HEK293 (cell line): ENCODE results near the gene SRD5A1.

Source experiments
- CTCF ChIA-PET: fragments of 350-600 bp; formaldehyde crosslinking; extraction: SDS; loops from one replicate; lab custom pipeline; 2021; ENCODE audit warnings: antibody characterized with exemption; lab: Yijun Ruan, JAX
- POLR2A ChIA-PET: fragments of 300-600 bp; formaldehyde crosslinking; extraction: SDS; loops from one replicate; lab custom pipeline; 2020; ENCODE audit warnings: antibody characterized with exemption, inconsistent platforms; lab: Yijun Ruan, JAX
- H3K27ac ChIP-seq: fragments of 200-500 bp; sonication (Bioruptor generic); 2 replicates; pipeline ENCODE4 v1.5.1; 2014; ENCODE audit warnings: low read depth, low read length, control low read depth, inconsistent platforms; ENCODE audit errors: extremely low read depth
- H3K36me3 ChIP-seq, 2 experiments: fragments of 200-500 bp in 1 of 2; sonication (Bioruptor generic) in 1 of 2; 1 replicate in 1 of 2; 2 replicates in 1 of 2; pipeline ENCODE4 v1.5.1; 2014 to 2017; ENCODE audit warnings: inconsistent platforms in 2 of 2, low read length in 2 of 2; ENCODE audit not compliant: control insufficient read depth in 2 of 2, insufficient read depth in 1 of 2
- H3K4me1 ChIP-seq: fragments of 200-500 bp; sonication (Bioruptor generic); 2 replicates; pipeline ENCODE4 v1.5.1; 2014; ENCODE audit warnings: mild to moderate bottlenecking, low read length, inconsistent platforms; ENCODE audit not compliant: control insufficient read depth, insufficient read depth
- H3K4me3 ChIP-seq: 2 replicates; pipeline ENCODE4 v1.5.1; 2011; ENCODE audit warnings: low read depth, mild to moderate bottlenecking, control low read depth, low read length, moderate library complexity
- H3K9me3 ChIP-seq: fragments of 200-500 bp; sonication (Bioruptor generic); 2 replicates; pipeline ENCODE4 v1.5.1; 2014; ENCODE audit warnings: low read depth, low read length, inconsistent platforms; ENCODE audit not compliant: control insufficient read depth, insufficient read depth
- GLIS1 ChIP-seq: fragments of 450-650 bp; formaldehyde crosslinking; IDR thresholded peaks from 2 replicates; pipeline ENCODE4 v1.5.1; 2016; ENCODE audit warnings: missing biosample characterization, missing genetic modification characterization
- IKZF3 ChIP-seq: fragments of 450-650 bp; IDR thresholded peaks from 2 replicates; pipeline ENCODE4 v1.5.0; 2018; ENCODE audit warnings: missing biosample characterization, mild to moderate bottlenecking, missing genetic modification characterization, moderate library complexity
- KLF8 ChIP-seq: fragments of 450-650 bp; formaldehyde crosslinking; IDR thresholded peaks from 2 replicates; pipeline ENCODE4 v1.5.1; 2016; ENCODE audit warnings: missing biosample characterization, missing genetic modification characterization
- MYNN ChIP-seq: fragments of 450-650 bp; formaldehyde crosslinking; IDR thresholded peaks from 2 replicates; pipeline ENCODE4 v1.5.1; 2016; ENCODE audit warnings: missing biosample characterization, missing genetic modification characterization, borderline replicate concordance
- PRDM4 ChIP-seq: fragments of 450-650 bp; formaldehyde crosslinking; IDR thresholded peaks from 2 replicates; pipeline ENCODE4 v1.5.1; 2017; ENCODE audit warnings: missing biosample characterization, missing genetic modification characterization
- SALL2 ChIP-seq: fragments of 450-650 bp; formaldehyde crosslinking; IDR thresholded peaks from 2 replicates; pipeline ENCODE4 v1.5.0; 2017; ENCODE audit warnings: missing biosample characterization, mild to moderate bottlenecking, missing genetic modification characterization, borderline replicate concordance
- SP2 ChIP-seq: fragments of 450-650 bp; formaldehyde crosslinking; IDR thresholded peaks from 2 replicates; pipeline ENCODE4 v1.5.1; 2016; ENCODE audit warnings: missing biosample characterization, missing genetic modification characterization
- ZBTB17 ChIP-seq: fragments of 450-650 bp; formaldehyde crosslinking; IDR thresholded peaks from 2 replicates; pipeline ENCODE4 v1.5.1; 2016; ENCODE audit warnings: missing biosample characterization, missing genetic modification characterization
- ZBTB20 ChIP-seq: fragments of 450-650 bp; formaldehyde crosslinking; IDR thresholded peaks from 2 replicates; pipeline ENCODE4 v1.5.1; 2016; ENCODE audit warnings: missing biosample characterization, missing genetic modification characterization
- ZBTB8A ChIP-seq: fragments of 450-650 bp; formaldehyde crosslinking; IDR thresholded peaks from 2 replicates; pipeline ENCODE4 v1.5.1; 2016; ENCODE audit warnings: missing biosample characterization, missing genetic modification characterization
- ZEB2 ChIP-seq: fragments of 450-650 bp; formaldehyde crosslinking; IDR thresholded peaks from 2 replicates; pipeline ENCODE4 v1.5.1; 2016; ENCODE audit warnings: missing biosample characterization, missing genetic modification characterization
- ZNF157 ChIP-seq: fragments of 450-650 bp; formaldehyde crosslinking; IDR thresholded peaks from 2 replicates; pipeline ENCODE4 v1.5.1; 2016; ENCODE audit warnings: missing biosample characterization, missing genetic modification characterization
- ZNF2 ChIP-seq: fragments of 450-650 bp; formaldehyde crosslinking; IDR thresholded peaks from 2 replicates; pipeline ENCODE4 v1.5.1; 2016; ENCODE audit warnings: missing biosample characterization, missing genetic modification characterization
- ZNF335 ChIP-seq: fragments of 450-650 bp; formaldehyde crosslinking; conservative IDR thresholded peaks from 2 replicates; pipeline ENCODE4 v1.5.1; 2016; ENCODE audit warnings: missing biosample characterization, missing genetic modification characterization
- ZNF354C ChIP-seq: fragments of 450-650 bp; formaldehyde crosslinking; IDR thresholded peaks from 2 replicates; pipeline ENCODE4 v1.5.1; 2016; ENCODE audit warnings: missing biosample characterization, missing genetic modification characterization, low read depth, borderline replicate concordance
- ZNF433 ChIP-seq: fragments of 450-650 bp; formaldehyde crosslinking; IDR thresholded peaks from 2 replicates; pipeline ENCODE4 v1.5.1; 2016; ENCODE audit warnings: missing biosample characterization, missing genetic modification characterization, low read depth
- ZNF600 ChIP-seq: fragments of 450-650 bp; formaldehyde crosslinking; IDR thresholded peaks from 2 replicates; pipeline ENCODE4 v1.5.1; 2016; ENCODE audit warnings: missing biosample characterization, missing genetic modification characterization
- ZNF629 ChIP-seq: fragments of 450-650 bp; formaldehyde crosslinking; IDR thresholded peaks from 2 replicates; pipeline ENCODE4 v1.5.1; 2017; ENCODE audit warnings: missing biosample characterization, missing genetic modification characterization
- ZNF664 ChIP-seq: fragments of 450-650 bp; formaldehyde crosslinking; IDR thresholded peaks from 2 replicates; pipeline ENCODE4 v1.5.1; 2016; ENCODE audit warnings: missing biosample characterization, missing genetic modification characterization
- ZNF76 ChIP-seq: fragments of 450-650 bp; formaldehyde crosslinking; IDR thresholded peaks from 2 replicates; pipeline ENCODE4; 2016; ENCODE audit warnings: low read depth, missing biosample characterization, missing genetic modification characterization, borderline replicate concordance
- ZSCAN4 ChIP-seq: fragments of 450-650 bp; formaldehyde crosslinking; IDR thresholded peaks from 2 replicates; pipeline ENCODE4 v1.5.1; 2017; ENCODE audit warnings: missing biosample characterization, missing genetic modification characterization
- ZXDB ChIP-seq: fragments of 450-650 bp; formaldehyde crosslinking; IDR thresholded peaks from 2 replicates; pipeline ENCODE4 v1.5.1; 2016; ENCODE audit warnings: missing biosample characterization, missing genetic modification characterization
- TF ChIP-seq, protein P1 (sequence below): fragments of 450-650 bp; formaldehyde crosslinking; IDR thresholded peaks from 2 replicates; pipeline ENCODE4 v1.5.1; 2016; ENCODE audit warnings: missing biosample characterization, missing genetic modification characterization
- TF ChIP-seq, protein P2 (sequence below): fragments of 450-650 bp; formaldehyde crosslinking; IDR thresholded peaks from 2 replicates; pipeline ENCODE4 v1.5.1; 2016; ENCODE audit warnings: missing biosample characterization, missing genetic modification characterization
- TF ChIP-seq, protein P3 (sequence below): fragments of 450-650 bp; formaldehyde crosslinking; conservative IDR thresholded peaks from 2 replicates; pipeline ENCODE4 v1.5.1; 2016; ENCODE audit warnings: low read depth, missing biosample characterization, missing genetic modification characterization
- TF ChIP-seq, protein P4 (sequence below): sonication (generic); formaldehyde crosslinking; IDR thresholded peaks from 2 replicates; pipeline ENCODE4 v1.8.1; 2022; ENCODE audit warnings: mild to moderate bottlenecking, moderate library complexity, missing genetic modification reagents

The SRD5A1 gene

GRCh38 chr5:6712142-6712576 is 78.9 kb downstream of the SRD5A1 start:
- H3K9me3 ChIP-seq: no peaks in the 10 kb centered on the region
- peak overlapping the region; percentile 94 for H3K27ac ChIP-seq
- H3K36me3 ChIP-seq: peaks cover 0 to 13% of the 10 kb centered on the region in 2 experiments; a peak in 1 of 3 replicates
- H3K4me1 ChIP-seq: peaks cover 16% of the 10 kb centered on the region
- POLR2A ChIA-PET: interaction anchor here (1.1 to 2.3 kb wide), 2 partner anchors 47 to 79 kb away, joined by 3 to 13 read pairs; partner anchors contain the start of genes NSUN2 and SRD5A1
- CTCF ChIA-PET: interaction anchor here (0.6 kb wide), 1 partner anchor 234 kb away, joined by 3 read pairs; no protein-coding TSS in a partner anchor
- H3K4me3 ChIP-seq: peak overlapping the region; percentile 72
- peak; percentile 35; the same call in 1 of the 2 replicates for TF ChIP-seq KLF8 (tag by site-specific recombination)
- TF ChIP-seq ZNF2: peak; percentile 77; the same call in 1 of the 2 replicates
- TF ChIP-seq ZNF335: peak; percentile 98
- peak; percentile 100 for TF ChIP-seq ZBTB20 (tag by site-specific recombination)
- TF ChIP-seq SALL2 (tag by site-specific recombination): no peak
- no peak for TF ChIP-seq MYNN
- peak; percentile 63 for TF ChIP-seq GLIS1
- TF ChIP-seq ZEB2: peak; percentile 86; the same call in 1 of the 2 replicates
- TF ChIP-seq ZNF629 (tag by site-specific recombination): 0 out of 2 replicates have a peak, but pooled peaks have one; percentile 36
- TF ChIP-seq, protein P1, sequence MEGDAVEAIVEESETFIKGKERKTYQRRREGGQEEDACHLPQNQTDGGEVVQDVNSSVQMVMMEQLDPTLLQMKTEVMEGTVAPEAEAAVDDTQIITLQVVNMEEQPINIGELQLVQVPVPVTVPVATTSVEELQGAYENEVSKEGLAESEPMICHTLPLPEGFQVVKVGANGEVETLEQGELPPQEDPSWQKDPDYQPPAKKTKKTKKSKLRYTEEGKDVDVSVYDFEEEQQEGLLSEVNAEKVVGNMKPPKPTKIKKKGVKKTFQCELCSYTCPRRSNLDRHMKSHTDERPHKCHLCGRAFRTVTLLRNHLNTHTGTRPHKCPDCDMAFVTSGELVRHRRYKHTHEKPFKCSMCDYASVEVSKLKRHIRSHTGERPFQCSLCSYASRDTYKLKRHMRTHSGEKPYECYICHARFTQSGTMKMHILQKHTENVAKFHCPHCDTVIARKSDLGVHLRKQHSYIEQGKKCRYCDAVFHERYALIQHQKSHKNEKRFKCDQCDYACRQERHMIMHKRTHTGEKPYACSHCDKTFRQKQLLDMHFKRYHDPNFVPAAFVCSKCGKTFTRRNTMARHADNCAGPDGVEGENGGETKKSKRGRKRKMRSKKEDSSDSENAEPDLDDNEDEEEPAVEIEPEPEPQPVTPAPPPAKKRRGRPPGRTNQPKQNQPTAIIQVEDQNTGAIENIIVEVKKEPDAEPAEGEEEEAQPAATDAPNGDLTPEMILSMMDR (tag by site-specific recombination): peak; percentile 95
- TF ChIP-seq ZNF157 (tag by site-specific recombination): no peak
- TF ChIP-seq, protein P2, sequence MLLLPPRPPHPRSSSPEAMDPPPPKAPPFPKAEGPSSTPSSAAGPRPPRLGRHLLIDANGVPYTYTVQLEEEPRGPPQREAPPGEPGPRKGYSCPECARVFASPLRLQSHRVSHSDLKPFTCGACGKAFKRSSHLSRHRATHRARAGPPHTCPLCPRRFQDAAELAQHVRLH: no peak
- TF ChIP-seq, protein P3, sequence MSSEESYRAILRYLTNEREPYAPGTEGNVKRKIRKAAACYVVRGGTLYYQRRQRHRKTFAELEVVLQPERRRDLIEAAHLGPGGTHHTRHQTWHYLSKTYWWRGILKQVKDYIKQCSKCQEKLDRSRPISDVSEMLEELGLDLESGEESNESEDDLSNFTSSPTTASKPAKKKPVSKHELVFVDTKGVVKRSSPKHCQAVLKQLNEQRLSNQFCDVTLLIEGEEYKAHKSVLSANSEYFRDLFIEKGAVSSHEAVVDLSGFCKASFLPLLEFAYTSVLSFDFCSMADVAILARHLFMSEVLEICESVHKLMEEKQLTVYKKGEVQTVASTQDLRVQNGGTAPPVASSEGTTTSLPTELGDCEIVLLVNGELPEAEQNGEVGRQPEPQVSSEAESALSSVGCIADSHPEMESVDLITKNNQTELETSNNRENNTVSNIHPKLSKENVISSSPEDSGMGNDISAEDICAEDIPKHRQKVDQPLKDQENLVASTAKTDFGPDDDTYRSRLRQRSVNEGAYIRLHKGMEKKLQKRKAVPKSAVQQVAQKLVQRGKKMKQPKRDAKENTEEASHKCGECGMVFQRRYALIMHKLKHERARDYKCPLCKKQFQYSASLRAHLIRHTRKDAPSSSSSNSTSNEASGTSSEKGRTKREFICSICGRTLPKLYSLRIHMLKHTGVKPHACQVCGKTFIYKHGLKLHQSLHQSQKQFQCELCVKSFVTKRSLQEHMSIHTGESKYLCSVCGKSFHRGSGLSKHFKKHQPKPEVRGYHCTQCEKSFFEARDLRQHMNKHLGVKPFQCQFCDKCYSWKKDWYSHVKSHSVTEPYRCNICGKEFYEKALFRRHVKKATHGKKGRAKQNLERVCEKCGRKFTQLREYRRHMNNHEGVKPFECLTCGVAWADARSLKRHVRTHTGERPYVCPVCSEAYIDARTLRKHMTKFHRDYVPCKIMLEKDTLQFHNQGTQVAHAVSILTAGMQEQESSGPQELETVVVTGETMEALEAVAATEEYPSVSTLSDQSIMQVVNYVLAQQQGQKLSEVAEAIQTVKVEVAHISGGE: peak; percentile 86
- TF ChIP-seq ZBTB8A (tag by site-specific recombination): peak; percentile 96
- no peak for TF ChIP-seq ZSCAN4 (tag by site-specific recombination)
- TF ChIP-seq ZNF76 (tag by site-specific recombination): peak; percentile 29; the same call in 1 of the 2 replicates
- TF ChIP-seq ZNF600 (tag by site-specific recombination): peak; percentile 97
- peak; percentile 69 for TF ChIP-seq ZBTB17 (tag by site-specific recombination)
- no peak for TF ChIP-seq ZNF433 (tag by site-specific recombination)
- no peak for TF ChIP-seq ZNF354C (tag by site-specific recombination)
- TF ChIP-seq, protein P4, sequence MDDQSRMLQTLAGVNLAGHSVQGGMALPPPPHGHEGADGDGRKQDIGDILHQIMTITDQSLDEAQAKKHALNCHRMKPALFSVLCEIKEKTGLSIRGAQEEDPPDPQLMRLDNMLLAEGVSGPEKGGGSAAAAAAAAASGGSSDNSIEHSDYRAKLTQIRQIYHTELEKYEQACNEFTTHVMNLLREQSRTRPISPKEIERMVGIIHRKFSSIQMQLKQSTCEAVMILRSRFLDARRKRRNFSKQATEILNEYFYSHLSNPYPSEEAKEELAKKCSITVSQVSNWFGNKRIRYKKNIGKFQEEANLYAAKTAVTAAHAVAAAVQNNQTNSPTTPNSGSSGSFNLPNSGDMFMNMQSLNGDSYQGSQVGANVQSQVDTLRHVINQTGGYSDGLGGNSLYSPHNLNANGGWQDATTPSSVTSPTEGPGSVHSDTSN: no peak
- no peak for TF ChIP-seq ZXDB (tag by site-specific recombination)
- TF ChIP-seq SP2 (tag by site-specific recombination): 0 out of 2 replicates have a peak, but pooled peaks have one; percentile 45
- peak; percentile 48; the same call in 1 of the 2 replicates for TF ChIP-seq IKZF3
- no peak for TF ChIP-seq PRDM4 (tag by site-specific recombination)
- no peak for TF ChIP-seq ZNF664
